Kasumi-1 (cell line): ENCODE measurements around the gene SH3BP5L.
"Not testable (repeated sequence)": the region's sequence is repeated elsewhere in the genome, so short reads cannot be mapped to it uniquely, and the experiment has no call there.

Source experiments
- DNase-seq, 2 experiments: peaks; one replicate each; lab custom pipeline; 2025; lab: John Stamatoyannopoulos, UW

SH3BP5L gene

DNA sequence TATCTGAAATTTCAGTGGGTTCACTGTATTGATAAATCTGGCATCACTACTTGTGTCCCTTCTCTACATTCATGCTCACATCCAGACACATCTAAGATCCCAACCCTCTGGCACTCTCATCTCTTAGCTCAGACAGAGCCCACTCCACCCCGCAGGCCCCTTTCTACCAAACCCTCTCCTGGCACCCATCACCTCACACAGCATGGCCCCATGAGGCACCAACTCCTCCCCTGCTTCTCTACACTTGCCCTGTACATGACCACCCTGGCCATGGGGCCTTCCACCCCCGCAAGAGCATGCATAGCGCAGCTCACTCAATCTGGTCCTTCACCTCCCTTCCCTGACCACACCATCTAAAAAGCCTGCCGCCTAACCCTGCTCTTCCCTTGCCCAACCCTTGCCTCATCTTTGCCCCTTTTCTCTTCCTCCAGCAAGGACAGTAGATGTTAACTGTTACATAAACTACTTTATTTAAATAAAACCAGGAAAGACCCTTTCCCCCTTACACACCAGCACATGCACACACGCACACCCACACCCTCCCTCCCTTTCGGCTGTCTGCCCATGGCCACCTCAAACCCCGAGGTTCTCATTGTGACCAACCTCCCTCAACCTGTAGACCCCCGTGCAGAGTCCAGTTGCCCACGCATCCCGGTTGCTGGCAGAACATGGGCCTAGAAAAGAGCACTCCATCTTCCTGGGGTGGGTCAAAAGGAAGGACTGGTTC is 15.6 kb downstream of the SH3BP5L start:
- no peak for DNase-seq

DNA sequence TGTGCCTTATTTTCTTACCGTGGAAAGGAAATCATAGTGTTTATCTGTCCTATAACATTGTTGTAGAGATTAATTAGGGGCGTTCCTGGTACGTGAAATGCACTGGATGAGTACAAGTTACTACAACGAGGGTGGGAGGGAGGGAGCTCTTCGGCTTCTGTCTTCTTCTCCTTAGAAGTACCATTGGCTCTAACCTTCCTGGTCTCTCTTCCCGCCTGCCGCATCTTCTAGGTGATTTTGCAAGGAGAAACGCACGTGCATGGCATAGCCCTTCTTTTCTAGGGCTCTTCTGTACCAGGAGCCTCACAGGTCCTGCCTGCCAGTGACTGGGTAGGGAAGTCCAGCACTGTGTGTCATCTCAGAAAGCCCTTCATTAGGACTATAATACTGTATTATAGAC is 16.8 kb downstream of the SH3BP5L start:
- no peak for DNase-seq

DNA sequence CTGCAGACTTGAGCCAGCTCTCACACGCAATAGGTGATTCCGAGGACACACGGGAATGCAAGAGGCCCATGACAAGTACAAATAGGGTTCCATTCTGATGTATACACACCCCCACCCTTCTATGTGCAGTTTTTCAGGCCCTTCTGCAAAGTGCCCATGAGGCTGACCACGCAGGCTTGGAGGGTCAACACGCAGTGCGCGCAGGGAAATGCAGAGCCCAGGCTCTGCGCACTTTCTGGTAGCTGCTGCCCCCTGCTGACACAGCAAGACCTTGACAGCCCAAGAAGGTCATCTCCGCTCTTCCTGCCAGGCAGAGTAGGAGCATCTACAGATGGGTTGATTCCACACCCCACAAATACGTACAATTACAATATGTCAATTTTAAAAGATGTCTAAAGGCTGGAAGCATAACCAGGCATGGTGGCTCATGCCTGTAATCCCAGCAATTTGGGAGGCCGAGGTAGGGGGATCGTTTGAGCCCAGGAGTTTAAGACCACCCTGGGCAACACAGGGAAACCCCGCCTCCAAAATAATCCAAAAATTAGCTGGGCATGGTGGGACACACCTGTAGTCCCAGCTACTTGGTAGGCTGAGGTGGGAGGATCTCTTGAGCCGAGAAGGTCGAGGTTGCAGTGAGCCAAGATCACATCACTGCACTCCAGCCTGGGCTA is 18.5 kb downstream of the SH3BP5L start:
- peak; percentile 48 to 57 for DNase-seq

DNA sequence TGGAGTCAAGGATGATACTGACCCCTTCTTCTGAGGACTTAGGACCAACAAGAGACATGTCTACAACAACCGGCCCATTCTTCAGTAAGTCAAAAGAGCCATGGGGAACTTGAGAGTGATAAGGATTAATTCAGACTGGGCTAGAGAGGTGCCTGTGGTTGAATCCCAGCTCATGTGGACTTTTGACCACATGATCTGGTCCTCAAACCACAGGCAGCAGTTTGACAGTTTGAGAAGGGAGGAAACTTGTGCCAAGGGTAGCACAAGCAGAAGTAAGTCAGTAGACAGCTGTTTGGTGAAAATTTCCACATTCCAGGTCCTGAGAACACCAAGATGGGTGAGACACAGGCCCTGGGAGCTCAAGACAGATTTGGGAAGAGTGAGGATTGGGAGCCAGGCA is 19.8 kb downstream of the SH3BP5L start:
- DNase-seq: peak; percentile 72 to 79

DNA sequence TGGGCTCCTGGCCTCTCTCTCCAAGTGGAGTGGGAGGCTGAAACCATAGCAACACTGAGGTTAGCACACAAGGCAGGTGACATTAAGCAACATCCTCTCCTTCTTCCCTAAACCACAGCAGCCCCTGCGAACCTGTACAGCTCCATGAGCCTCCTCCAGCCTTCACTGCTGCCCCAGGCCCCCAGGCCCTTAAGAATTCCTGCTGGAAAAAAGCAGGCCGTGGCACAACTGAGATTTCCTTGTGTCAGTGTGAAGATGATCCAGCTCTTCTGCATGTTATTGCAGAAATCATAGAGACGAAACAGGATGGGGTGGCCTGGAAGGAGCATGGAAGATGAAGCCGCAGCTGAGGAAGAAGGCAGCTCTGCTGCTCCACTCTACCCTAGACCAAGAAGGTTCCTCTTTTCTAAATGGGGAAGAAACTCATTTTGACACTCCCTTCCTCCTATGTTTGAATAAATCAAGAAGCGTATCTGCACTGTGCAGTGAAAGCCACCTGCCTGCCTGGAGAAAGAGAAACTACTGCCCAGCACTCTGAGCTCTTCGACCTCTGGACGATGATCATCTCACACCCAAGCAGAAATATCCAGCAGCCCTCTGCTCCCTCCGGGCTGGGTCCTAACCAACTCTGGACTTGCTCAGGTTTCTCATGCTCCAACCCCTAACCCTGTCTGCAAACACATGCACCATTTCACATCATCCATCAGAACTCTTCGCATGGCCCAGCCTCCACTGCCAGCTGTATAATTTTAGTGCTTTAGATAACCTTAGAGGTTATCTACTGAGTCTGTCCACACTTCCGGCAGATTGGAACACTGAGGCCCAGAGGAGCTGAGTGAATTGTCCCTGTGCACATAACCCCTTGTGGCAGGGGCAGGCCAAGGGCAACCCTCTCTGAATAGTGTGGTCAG is 20.7 kb downstream of the SH3BP5L start:
- peak; percentile 98 for DNase-seq

DNA sequence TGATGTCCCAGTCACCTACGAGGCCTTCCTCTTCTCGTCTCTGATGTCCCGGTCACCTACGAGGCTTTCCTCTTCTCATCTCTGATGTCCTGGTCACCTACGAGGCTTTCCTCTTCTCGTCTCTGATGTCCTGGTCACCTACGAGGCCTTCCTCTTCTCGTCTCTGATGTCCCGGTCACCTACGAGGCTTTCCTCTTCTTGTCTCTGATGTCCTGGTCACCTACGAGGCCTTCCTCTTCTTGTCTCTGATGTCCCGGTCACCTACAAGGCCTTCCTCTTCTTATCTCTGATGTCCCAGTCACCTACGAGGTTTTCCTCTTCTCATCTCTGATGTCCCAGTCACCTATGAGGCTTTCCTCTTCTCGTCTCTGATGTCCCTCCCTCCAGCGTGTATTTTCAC is 22.2 kb downstream of the SH3BP5L start:
- not testable (repeated sequence) for DNase-seq

DNA sequence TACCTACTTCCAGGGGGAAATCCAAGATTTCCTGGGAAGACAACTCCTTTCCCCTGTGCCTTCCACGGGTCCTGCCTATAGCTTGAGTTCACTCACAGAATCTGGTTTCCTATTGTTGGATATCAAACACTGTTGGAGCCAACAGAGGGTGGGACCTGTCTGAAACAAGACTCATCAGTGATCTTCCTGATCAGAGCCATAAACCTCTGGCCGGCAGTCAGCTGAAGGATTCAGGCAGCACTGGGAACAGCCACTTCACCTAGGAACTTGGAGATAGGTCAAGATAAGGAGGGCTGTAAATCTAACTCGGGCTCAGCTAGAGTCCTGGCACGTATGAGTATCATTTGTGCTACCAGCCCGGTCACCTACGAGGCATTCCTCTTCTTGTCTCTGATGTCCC is 23.3 kb downstream of the SH3BP5L start:
- no peak for DNase-seq

DNA sequence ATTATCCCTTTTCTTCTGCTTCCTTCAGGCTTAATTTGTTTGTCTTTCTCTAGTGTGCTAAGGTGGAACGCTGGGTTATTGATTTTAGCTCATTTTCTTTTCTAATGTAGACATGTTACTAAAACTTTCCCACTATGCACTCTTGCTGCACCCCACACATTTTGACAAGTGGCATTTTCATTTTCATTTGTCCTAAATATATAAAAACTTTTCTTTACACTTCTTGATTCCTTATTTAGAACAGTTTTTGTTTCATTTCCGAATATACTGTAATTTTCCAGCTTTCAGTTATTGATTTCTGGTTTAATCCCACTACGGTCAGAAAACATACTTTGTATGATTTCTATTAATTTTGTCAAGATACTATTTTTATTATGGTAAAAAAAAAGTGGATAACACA is 25.3 kb downstream of the SH3BP5L start:
- DNase-seq: no peak

DNA sequence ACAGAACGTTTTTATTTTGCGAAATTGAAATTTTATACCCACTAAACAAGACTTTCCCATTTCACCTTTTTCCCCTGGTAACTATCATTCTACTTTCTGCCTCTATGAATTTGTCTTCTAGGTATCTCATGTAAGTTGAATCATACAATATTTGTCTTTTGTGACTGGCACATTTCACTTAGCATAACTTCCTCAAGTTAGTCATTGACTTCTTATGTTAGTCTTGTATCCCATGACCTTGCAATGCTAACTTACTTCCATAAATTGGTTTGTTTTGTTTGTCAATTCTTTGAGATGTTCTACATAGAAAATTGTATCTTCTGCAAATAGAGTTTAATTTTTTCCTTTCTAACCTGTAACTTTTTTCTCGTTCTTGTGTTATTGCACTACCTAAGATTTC is 26.9 kb downstream of the SH3BP5L start:
- no peak for DNase-seq

DNA sequence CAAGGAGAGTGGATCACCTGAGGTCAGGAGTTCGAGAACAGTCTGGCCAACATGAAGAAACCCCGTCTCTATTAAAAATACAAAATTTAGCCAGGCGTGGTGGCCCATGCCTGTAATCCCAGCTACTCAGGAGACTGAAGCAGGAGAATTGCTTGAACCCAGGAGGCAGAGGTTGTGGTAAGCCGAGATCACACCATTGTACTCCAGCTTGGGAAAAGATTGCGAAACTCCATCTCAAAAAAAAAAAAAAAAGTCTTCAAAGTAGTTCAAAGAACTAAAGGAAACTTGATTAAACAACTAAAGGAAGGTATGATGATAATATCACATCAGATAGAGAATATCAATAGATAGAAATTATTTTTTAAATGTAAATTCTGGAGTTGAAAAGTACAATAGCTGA is 31.1 kb downstream of the SH3BP5L start:
- DNase-seq: not testable (repeated sequence)

DNA sequence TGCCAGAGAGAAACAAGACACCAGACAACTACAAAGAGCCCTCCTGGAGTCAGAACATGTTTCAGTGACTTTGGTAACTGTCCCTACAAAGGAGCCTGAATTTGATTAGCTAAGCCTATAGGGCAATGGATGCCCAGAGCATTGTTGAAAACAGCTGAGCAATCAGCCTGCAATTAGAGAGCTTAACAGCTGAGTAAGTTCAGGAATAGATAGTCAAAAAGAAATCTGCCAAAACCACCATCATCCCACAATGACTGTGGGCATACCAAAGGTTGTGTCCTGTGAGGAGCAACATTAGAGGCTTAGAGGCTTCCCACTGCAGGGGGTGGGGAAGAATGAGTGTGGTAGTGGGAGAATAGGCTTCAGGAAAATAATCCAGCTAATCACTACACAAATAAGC is 32.1 kb downstream of the SH3BP5L start:
- no peak for DNase-seq

DNA sequence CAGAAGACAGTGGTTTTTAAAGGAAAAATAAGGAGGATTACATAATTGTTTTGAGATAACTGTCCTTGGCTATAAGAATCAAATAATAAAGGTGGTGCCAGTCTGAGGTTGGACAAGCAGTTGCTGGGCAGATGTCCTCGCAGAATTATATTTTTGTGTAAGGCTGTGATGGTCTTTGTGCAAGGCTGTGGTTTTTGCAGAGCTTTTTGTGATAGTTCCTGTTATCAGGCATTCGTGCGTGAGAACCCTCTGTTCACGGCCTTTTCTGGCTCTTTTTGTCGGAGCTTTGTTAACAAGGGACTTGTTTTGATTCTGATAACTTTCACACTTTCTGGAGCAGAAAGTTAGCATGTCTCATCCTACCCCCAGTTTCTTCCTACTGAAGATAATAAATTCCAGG is 33.4 kb downstream of the SH3BP5L start:
- no peak for DNase-seq

DNA sequence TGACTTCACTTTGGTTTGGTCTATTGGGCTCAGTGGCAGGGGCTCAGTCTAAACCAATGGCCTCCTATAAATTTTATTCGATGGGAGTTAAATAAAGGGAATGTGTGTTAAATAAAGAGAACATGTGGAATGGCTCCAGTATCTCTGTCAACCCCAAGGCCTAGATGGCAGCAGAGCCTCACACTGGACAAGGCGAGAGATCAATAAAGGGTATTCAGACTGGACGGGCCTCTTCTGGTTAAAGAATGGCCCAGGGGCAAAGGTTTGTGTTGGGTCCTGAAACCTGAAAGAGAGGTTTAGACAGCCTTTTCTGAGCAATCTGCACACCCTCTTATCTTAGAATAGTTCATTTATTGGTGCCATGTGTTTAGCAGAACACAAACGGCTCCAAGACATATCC is 34.7 kb downstream of the SH3BP5L start:
- no peak for DNase-seq

DNA sequence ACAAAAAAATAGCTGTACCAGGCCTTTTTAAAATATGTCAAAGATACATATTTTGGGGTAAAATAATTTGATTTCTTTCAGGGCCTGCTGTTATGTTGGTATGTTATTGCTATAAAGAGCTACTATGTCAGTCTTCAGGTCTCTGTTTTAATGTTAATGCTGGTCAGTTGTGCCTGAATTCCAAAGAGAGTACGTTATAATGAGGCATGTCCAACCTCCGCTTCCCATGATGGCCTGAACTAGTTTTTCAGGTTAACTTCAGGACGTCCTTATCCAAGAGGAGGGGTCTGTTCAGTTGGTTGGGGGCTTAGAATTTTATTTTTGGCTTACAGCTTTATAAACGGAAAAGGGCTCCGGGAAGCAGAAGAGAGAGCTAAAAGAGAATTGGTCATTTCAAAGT is 35.3 kb downstream of the SH3BP5L start:
- DNase-seq: no peak

DNA sequence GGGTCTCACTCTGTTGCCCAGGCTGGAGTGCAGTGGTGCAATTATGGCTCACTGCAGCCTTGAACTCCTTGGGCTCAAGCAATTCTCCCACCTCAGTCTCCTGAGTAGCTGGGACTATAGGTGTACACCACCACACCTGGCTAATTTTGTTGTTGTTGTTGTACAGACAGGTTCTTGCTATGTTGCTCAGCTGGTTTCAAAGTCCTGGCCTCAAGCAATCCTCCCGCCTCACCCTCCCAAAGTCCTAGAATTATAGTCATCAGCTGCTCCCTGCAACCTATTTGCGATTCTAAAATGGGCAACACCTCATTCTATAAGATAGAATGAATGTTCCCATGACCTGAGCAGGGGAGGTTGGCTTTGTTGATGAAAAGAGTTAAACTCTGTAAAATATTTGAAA is 36.4 kb downstream of the SH3BP5L start:
- not testable (repeated sequence) for DNase-seq

DNA sequence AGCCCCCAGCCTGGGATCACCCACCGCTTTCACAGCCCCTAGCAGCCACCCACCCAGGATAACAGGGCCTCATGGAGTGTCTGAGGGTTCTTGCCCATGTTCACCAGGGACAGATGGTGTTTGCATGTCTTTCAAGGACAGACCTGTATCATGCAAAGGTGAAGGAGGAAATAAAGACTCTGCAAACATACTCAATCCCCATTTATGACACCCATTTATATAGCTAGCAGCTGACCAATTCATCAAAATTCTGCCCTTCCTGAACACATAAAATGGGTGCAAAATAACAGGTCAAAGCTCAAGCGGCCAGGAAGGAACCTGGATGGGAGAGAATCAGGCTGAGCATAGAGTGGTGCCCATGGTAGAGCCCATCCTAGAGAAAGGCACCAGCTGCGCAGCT is 37.4 kb downstream of the SH3BP5L start:
- DNase-seq: no peak

DNA sequence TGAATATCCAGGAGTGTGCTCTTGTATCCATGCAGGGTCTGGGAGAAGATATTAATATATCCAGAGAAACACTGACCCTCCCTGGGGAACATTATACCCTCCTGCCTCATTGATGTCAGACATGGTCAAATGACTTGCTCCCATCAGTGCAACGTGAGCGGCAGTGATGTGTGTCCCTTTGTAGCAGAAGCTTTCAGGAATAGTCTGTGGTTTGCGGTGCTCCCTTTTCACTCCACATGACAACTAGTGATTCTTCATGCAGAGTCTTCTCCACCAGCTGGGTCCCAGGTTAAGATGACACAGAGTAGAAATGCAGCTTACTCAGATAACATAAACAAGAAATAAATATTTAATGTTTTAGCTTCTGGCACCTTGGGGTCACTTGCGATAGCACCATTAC is 38.3 kb downstream of the SH3BP5L start:
- DNase-seq: no peak

DNA sequence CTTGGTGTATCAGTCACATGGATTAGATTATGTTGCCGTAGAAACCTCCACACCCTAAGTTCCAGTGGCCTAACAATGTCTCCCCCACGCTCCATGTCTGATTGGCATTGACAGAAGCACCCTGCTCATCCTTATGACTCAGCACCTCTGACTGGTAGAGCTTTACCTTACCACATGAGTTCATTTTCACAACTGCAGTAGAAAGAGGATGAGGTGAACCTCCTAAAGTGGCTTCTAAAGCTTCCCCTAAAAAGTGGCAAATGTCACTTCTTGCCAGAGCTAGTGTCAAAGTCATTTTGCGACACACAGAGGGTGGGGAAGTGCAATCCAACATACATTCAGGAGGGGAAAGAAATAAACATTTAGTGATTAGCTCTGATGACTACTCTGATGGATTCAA is 39.6 kb downstream of the SH3BP5L start:
- no peak for DNase-seq

DNA sequence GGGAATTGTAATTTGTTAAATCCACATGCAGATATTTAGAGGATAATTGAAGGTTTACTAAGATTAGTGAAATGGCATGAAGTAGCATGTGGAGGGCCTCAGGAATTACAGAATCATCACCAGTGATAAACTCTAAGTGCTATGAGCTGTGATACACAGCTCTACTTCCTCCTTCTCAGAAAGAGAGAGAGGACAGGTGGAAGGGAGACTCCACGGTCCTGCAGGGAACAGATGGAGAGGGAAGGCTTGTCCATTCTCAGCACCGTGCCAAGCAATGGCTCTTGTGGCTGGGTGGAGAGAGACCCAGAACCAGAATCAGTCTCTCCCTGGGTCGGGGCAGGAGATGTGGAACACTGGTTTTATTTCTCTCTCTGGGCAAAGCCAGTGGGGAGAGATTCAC is 42.3 kb downstream of the SH3BP5L start:
- no peak for DNase-seq

DNA sequence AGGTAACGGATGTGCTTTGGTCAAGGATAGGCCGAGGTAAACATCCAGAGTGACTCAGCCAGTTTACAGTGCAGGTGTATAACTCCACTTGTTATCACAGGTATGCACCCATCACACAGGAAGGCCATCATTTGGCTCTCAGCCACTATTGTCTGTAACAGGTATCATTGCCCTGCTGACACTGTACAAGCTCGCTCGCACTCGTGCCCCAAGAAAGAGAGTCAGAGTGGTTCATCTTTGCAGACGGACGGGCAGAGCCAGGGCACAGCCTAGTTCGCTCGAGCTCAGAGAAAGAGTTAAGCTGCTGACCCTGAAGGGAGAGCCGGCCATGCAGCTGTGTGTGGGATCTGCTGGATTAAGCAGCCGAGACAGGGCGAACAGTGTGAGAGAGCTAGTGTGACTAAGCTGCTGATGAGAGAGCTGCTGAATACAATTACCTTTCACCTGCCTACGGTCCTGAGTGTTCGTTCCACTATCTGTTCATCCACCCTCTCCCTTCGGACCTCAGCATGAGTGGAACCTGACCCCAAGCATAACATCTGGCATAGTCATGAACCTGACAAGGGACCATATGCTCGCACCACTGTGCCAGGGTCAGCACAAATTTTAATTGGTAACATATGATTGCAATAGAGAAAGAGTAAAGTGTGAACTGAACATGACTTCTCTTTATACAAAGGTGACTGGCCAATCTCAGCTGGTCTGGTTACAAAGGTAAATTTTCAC is 43.1 kb downstream of the SH3BP5L start:
- DNase-seq: no peak

DNA sequence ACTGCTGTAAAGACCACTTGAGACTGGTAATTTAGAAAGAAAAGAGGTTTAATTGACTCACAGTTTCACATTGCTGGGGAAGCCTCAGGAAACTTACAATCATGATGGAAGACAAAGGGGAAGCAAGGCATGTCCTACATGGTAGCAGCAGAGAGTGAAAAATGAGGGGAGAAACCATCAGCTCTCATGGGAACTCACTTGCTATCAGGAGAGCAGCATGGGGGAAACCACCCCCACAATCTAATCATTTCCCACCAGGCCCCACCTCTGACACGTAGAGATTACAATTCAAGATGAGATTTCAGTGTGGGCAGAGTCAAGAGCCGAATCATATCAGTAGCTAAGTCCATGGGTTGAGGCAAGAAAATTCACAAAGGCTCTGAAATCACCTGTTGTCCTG is 46.4 kb downstream of the SH3BP5L start:
- DNase-seq: no peak

DNA sequence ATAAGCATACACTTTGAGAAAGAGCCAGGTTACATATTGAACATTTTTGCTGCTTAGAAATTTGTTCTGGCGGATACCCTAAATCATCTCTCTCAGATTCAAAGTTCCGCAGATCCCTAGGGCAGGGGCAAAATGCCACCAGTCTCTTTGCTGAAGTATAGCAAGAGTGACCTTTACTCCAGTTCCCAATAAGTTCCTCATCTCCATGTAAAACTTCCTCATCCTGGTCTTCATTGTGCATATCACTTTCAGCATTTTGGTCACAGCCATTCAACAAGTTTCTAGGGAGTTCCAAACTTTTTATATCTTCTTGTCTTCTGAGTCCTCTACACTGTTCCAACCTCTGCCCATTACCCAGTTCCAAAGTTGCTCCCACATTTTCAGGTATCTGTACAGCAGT is 46.8 kb downstream of the SH3BP5L start:
- no peak for DNase-seq
